ENCODE data around the gene EPHA6. TPM values are rescaled to one million over a fixed set of nuclear protein-coding genes. Genes with fewer than 3 reads are reported as not detected.
"Not testable (repeated sequence)": the region's sequence is repeated elsewhere in the genome, so short reads cannot be mapped to it uniquely, and the experiment has no call there.

Gene EPHA6
- total RNA-seq, 1 experiment from 2014 or later = 0.61 TPM

DNA sequence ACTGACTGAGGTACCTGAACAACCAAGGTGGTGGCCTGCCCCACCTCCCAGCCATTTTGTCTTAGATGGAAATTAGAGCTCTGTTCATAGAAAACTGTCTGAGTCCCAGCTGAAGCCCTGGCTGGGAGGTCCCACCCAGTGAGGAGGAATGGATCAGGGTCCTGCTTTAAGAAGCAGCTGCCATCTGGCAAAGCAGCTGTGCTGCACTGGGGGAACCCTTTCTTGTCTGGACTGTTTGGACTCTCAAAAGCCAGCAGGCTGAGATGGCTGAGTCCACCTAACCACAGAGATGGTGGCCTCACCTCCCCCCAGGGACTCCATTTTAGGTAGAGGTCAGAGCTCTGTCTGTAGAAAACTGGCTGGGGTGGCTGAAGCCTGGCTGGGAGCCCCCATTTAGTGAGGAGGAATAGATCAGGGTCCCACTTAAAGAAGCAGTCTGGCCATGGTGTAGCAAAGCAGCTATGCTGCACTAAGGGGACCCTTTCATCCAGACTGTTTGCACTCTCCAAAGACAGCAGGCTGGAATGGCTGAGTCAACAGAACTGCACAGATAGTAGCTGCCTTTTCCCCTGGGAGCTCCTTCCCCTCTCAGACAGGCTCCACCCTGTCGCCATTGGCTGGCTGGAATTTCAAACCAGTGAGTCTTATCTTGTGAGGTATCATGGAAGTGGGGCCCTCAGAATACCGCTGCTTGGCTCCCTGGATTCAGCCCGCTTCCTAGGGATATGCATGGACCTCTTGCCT, 116.9 kb downstream of the EPHA6 start:
- H2BK120ac ChIP-seq (ENCODE audit: low read depth, low read length, poor library complexity, severe bottlenecking) = no peak overlapping the region
- no peaks in the 10 kb centered on the region for H3K27me3 ChIP-seq (ENCODE audit: insufficient read depth, low read length)
- no peak overlapping the region for H3K56ac ChIP-seq (ENCODE audit: insufficient read length, low read depth, low read length)
- H3K14ac ChIP-seq (ENCODE audit: insufficient read depth, low read length) = no peak overlapping the region
- H2AFZ ChIP-seq (ENCODE audit: low read length) = no peak overlapping the region
- Mint-ChIP-seq H3K4me1 (no peaks in the 10 kb centered on the region), H3K36me3 (ENCODE audit: insufficient read depth in 1 of 3, low read depth in 3 of 3) (peaks cover 12 to 24% (median 14%) of the 10 kb centered on the region in 3 experiments), H3K4me3 (no peak overlapping the region), H3K27ac (no peak overlapping the region), H3K27me3 (ENCODE audit: low read depth) (no peaks in the 10 kb centered on the region), H3K9me3 (peaks cover 25 to 29% of the 10 kb centered on the region in 2 experiments)
- no peaks in the 10 kb centered on the region for H3K79me1 ChIP-seq (ENCODE audit: insufficient read depth, low read depth, low read length, poor library complexity, severe bottlenecking)
- H2BK12ac ChIP-seq (ENCODE audit: insufficient read length, low read depth, low read length) = no peak overlapping the region
- no peak for DNase-seq
- H3K23ac ChIP-seq (ENCODE audit: insufficient read length, low read depth, low read length) = no peak overlapping the region
- H3K9ac ChIP-seq (ENCODE audit: extremely low read depth, insufficient read length, low read length) = no peak overlapping the region
- H2BK20ac ChIP-seq (ENCODE audit: low read depth, low read length, poor library complexity, severe bottlenecking) = no peak overlapping the region
- no peak overlapping the region for H3K18ac ChIP-seq (ENCODE audit: insufficient read length, low read depth, low read length)
- H3K9me3 ChIP-seq (ENCODE audit: control insufficient read depth, low read depth, low read length) = no peaks in the 10 kb centered on the region
- no peaks in the 10 kb centered on the region for H4K20me1 ChIP-seq (ENCODE audit: control insufficient read depth, insufficient read depth, insufficient read length)
- no peak overlapping the region for H3K4me2 ChIP-seq (ENCODE audit: insufficient read depth, insufficient read length, low read length)
- no CpG with 5 or more reads among the region's 3 CpGs for WGBS (ENCODE audit: extremely low coverage, insufficient read length, low lambda C conversion rate)
- no peak overlapping the region for H3K4ac ChIP-seq (ENCODE audit: low read depth, low read length)
- TF ChIP-seq, protein P1, sequence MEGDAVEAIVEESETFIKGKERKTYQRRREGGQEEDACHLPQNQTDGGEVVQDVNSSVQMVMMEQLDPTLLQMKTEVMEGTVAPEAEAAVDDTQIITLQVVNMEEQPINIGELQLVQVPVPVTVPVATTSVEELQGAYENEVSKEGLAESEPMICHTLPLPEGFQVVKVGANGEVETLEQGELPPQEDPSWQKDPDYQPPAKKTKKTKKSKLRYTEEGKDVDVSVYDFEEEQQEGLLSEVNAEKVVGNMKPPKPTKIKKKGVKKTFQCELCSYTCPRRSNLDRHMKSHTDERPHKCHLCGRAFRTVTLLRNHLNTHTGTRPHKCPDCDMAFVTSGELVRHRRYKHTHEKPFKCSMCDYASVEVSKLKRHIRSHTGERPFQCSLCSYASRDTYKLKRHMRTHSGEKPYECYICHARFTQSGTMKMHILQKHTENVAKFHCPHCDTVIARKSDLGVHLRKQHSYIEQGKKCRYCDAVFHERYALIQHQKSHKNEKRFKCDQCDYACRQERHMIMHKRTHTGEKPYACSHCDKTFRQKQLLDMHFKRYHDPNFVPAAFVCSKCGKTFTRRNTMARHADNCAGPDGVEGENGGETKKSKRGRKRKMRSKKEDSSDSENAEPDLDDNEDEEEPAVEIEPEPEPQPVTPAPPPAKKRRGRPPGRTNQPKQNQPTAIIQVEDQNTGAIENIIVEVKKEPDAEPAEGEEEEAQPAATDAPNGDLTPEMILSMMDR (conservative IDR thresholded peaks at IDR 0.05) = no peak
- H3T11ph ChIP-seq (ENCODE audit: low read length) = no peak overlapping the region
- no peak overlapping the region for H2BK5ac ChIP-seq (ENCODE audit: insufficient read length, low read length)
- H4K91ac ChIP-seq (ENCODE audit: insufficient read length, low read depth, low read length) = no peak overlapping the region
- no peaks in the 10 kb centered on the region for H3K4me1 ChIP-seq (ENCODE audit: insufficient read depth, low read length)
- no peak overlapping the region for H4K8ac ChIP-seq (replicated peaks; ENCODE audit: insufficient read length, low read depth, low read length)
- H3K79me2 ChIP-seq (ENCODE audit: insufficient read depth, low read length) = no peaks in the 10 kb centered on the region
- no peak overlapping the region for H3K27ac ChIP-seq (ENCODE audit: insufficient read length, low read depth, low read length)
- H3K23me2 ChIP-seq (ENCODE audit: insufficient read length, low read depth, low read length, poor library complexity, severe bottlenecking) = no peaks in the 10 kb centered on the region
- no peak overlapping the region for H4K5ac ChIP-seq (ENCODE audit: insufficient read length, low read depth, low read length)
- H2BK15ac ChIP-seq (ENCODE audit: low read depth, low read length) = no peak overlapping the region
- H2AK5ac ChIP-seq (ENCODE audit: insufficient read length, low read length) = no peak overlapping the region

DNA sequence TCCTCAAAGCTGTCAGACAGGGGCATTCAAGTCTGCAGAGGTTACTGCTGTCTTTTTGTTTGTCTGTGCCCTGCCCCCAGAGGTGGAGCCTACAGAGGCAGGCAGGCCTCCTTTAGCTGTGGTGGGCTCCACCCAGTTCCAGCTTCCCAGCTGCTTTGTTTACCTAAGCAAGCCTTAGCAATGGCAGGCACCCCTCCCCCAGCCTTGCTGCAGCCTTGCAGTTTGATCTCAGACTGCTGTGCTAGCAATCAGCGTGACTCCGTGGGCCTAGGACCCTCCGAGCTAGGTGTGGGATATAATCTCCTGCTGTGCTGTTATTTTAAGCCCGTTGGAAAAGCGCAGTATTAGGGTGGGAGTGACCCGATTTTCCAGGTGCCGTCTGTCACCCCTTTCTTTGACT, 127.7 kb downstream of the EPHA6 start:
- WGBS (ENCODE audit: extremely low coverage, insufficient read length, low lambda C conversion rate) = no CpG with 5 or more reads among the region's 7 CpGs
- not testable (repeated sequence) for H3K9ac ChIP-seq (ENCODE audit: extremely low read depth, insufficient read length, low read length); H3K9me3 ChIP-seq (ENCODE audit: control insufficient read depth, low read depth, low read length); H4K8ac ChIP-seq (replicated peaks; ENCODE audit: insufficient read length, low read depth, low read length); H2AFZ ChIP-seq (ENCODE audit: low read length); H3K4me3 Mint-ChIP-seq; H3K27ac ChIP-seq (ENCODE audit: insufficient read length, low read depth, low read length); H4K5ac ChIP-seq (ENCODE audit: insufficient read length, low read depth, low read length); H3K14ac ChIP-seq (ENCODE audit: insufficient read depth, low read length); H3K79me2 ChIP-seq (ENCODE audit: insufficient read depth, low read length); H2BK20ac ChIP-seq (ENCODE audit: low read depth, low read length, poor library complexity, severe bottlenecking); H2AK5ac ChIP-seq (ENCODE audit: insufficient read length, low read length); H3T11ph ChIP-seq (ENCODE audit: low read length); H3K23me2 ChIP-seq (ENCODE audit: insufficient read length, low read depth, low read length, poor library complexity, severe bottlenecking); H3K18ac ChIP-seq (ENCODE audit: insufficient read length, low read depth, low read length); H3K23ac ChIP-seq (ENCODE audit: insufficient read length, low read depth, low read length); H2BK15ac ChIP-seq (ENCODE audit: low read depth, low read length); H3K27me3 Mint-ChIP-seq (ENCODE audit: low read depth); H3K4me1 Mint-ChIP-seq; H2BK5ac ChIP-seq (ENCODE audit: insufficient read length, low read length); H3K4ac ChIP-seq (ENCODE audit: low read depth, low read length); H3K4me1 ChIP-seq (ENCODE audit: insufficient read depth, low read length); H3K79me1 ChIP-seq (ENCODE audit: insufficient read depth, low read depth, low read length, poor library complexity, severe bottlenecking); H4K20me1 ChIP-seq (ENCODE audit: control insufficient read depth, insufficient read depth, insufficient read length); H3K27ac Mint-ChIP-seq; H2BK12ac ChIP-seq (ENCODE audit: insufficient read length, low read depth, low read length); H3K56ac ChIP-seq (ENCODE audit: insufficient read length, low read depth, low read length); H4K91ac ChIP-seq (ENCODE audit: insufficient read length, low read depth, low read length); H3K4me2 ChIP-seq (ENCODE audit: insufficient read depth, insufficient read length, low read length); H3K27me3 ChIP-seq (ENCODE audit: insufficient read depth, low read length); H2BK120ac ChIP-seq (ENCODE audit: low read depth, low read length, poor library complexity, severe bottlenecking)
- peaks cover 4 to 16% (median 9%) of the 10 kb centered on the region in 3 experiments; a peak in 6 of 7 replicates for H3K36me3 Mint-ChIP-seq (ENCODE audit: insufficient read depth in 1 of 3, low read depth in 3 of 3)
- peaks cover 28 to 35% of the 10 kb centered on the region in 2 experiments for H3K9me3 Mint-ChIP-seq
- peak; percentile 43 for DNase-seq
